Skeletal muscle tissue (tissue), 4 donors: Measurements from ENCODE around the gene ADRM1. TPM values are rescaled to one million over a fixed set of nuclear protein-coding genes. Genes with fewer than 3 reads are reported as not detected.

Experiments used
- H3K27ac ChIP-seq: one replicate; pipeline ENCODE4 v1.7.0; 2013; ENCODE audit warnings: mild to moderate bottlenecking, low read depth, low read length, inconsistent platforms
- H3K27me3 ChIP-seq, 3 donors: one replicate each; pipeline ENCODE4 v1.7.0; 2013; ENCODE audit warnings: low read length in 3 of 3; ENCODE audit not compliant: control insufficient read depth in 3 of 3, insufficient read depth in 3 of 3
- H3K36me3 ChIP-seq, 3 donors: one replicate each; pipeline ENCODE4 v1.7.0; 2013; ENCODE audit warnings: low read length in 3 of 3; ENCODE audit not compliant: control insufficient read depth in 3 of 3, insufficient read depth in 3 of 3
- H3K4me1 ChIP-seq, 3 donors: one replicate each; pipeline ENCODE4 v1.7.0; 2013; ENCODE audit warnings: low read length in 3 of 3, mild to moderate bottlenecking in 3 of 3; ENCODE audit not compliant: control insufficient read depth in 3 of 3, insufficient read depth in 3 of 3
- H3K4me3 ChIP-seq, 3 donors: one replicate each; pipeline ENCODE4 v1.7.0; 2013; ENCODE audit warnings: low read length in 3 of 3
- H3K9ac ChIP-seq, 3 donors: one replicate each; pipeline ENCODE4 v1.7.0; 2013; ENCODE audit warnings: low read length in 3 of 3, mild to moderate bottlenecking in 3 of 3, moderate library complexity in 2 of 3, low read depth in 1 of 3
- H3K9me3 ChIP-seq, 3 donors: one replicate each; pipeline ENCODE4 v1.7.0; 2013; ENCODE audit warnings: low read length in 3 of 3; ENCODE audit not compliant: control insufficient read depth in 3 of 3
- total RNA-seq: library from RNA; depleted of rRNA; stranded (reverse); fragments of >200 nt; gene quantifications from one replicate; pipeline ENCODE4 v1.2.3, GENCODE V29; 2014
- donor health status: Osteomylitis.

Gene ADRM1
- total RNA-seq, 1 donor from 2014 or later, result 41.8 TPM

DNA sequence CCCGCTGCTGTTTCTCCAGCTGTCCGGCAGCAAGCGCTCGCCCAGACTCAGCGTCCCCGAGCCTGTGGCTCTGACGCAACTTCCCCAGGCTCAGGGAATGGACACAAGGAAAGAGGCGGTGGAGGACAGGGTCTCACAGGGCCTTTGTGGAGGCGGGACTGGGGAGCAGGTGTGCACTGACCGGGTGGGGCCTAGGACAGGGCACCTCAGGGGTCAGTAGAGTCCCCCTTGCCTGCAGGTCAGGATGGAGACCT is 44.3 kb downstream of the ADRM1 start:
- peaks cover 0 to 5% (median 4%) of the 10 kb centered on the region in 3 donors for H3K36me3 ChIP-seq
- peak overlapping the region in 1 of 3 donors; percentile 23 for H3K9ac ChIP-seq
- H3K4me1 ChIP-seq, result peaks cover 9 to 20% (median 19%) of the 10 kb centered on the region in 3 donors
- peak overlapping the region; percentile 6 for H3K27ac ChIP-seq
- no peaks in the 10 kb centered on the region for H3K9me3 ChIP-seq
- H3K4me3 ChIP-seq, result no peak overlapping the region
- H3K27me3 ChIP-seq, result no peaks in the 10 kb centered on the region

DNA sequence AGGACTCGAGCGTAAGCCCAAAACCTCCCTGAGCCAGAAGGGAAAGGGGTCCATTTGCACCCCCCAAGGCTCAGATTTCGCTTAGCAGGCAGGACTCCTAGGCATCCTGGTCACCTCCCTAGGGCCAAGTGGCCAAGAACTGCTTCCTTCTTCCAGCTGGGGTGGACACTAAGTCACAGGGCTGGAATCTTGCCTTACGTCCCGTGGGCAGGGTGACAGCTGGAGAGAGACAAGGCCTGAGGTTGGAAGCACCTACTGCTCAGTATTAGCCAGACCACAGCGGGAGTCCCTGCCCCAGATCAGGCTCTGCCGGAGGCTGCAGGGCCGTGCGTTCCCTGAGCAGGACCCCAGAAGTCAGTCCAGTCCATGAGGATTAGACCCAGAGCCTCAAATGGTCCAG is 44.6 kb downstream of the ADRM1 start:
- Histone ChIP-seq H3K4me1 (peaks cover 10 to 24% (median 23%) of the 10 kb centered on the region in 3 donors), H3K9me3 (no peaks in the 10 kb centered on the region), H3K4me3 (no peak overlapping the region), H3K27me3 (no peaks in the 10 kb centered on the region), H3K36me3 (peaks cover 0 to 5% (median 4%) of the 10 kb centered on the region in 3 donors), H3K9ac (peak overlapping the region in 1 of 3 donors; percentile 23), H3K27ac (peak overlapping the region; percentile 6)

DNA sequence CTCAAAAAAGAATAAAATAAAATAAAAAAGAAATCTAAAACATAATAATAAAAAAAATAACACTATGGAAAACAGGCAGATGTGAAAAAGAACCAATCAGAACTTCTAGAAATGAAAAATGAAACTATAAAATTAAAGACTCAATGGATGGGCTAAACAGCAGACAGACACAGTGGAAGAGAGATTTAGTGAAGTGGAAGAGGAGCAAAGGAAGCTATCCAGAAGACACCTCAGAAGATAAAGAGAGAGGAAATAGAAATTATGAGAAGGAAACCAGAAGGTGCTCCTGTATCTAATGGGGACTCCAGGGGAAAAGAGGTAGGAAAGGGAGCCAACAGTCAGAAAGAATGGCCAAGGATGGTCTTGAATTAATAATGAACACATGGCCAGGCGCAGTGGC is 45.8 kb downstream of the ADRM1 start:
- Histone ChIP-seq H3K36me3 (peaks cover 0 to 7% (median 5%) of the 10 kb centered on the region in 3 donors), H3K4me3 (no peak overlapping the region), H3K27me3 (no peaks in the 10 kb centered on the region), H3K27ac (no peak overlapping the region), H3K4me1 (peaks cover 21 to 34% (median 34%) of the 10 kb centered on the region in 3 donors), H3K9me3 (no peaks in the 10 kb centered on the region), H3K9ac (no peak overlapping the region)

DNA sequence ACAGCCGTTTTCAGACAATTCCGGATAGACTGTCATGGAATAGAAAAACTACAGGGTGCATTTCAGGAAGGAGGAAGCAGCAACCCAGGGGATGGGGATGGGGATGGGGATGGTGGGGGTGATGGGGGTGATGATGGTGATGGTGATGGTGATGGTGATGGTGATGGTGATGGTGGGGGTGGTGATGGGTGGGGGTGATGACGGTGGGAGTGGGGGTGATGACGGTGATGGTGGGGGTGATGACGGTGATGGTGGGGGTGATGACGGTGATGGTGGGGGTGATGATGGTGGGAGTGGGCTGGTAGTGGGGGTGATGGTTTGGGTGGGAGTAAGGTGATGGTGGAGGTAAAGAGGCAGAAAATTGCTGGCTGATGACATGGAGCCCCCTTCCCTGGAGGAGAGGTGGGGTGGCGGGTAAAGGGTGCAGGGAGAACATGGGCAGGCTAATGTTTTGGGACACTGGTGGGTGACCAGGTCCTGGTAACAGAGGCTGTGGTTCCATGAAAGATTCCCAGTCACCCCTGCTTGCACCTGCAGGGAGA is 46.8 kb downstream of the ADRM1 start:
- Histone ChIP-seq H3K4me3 (no peak overlapping the region), H3K27ac (no peak overlapping the region), H3K4me1 (peaks cover 25 to 42% (median 41%) of the 10 kb centered on the region in 3 donors), H3K9me3 (no peaks in the 10 kb centered on the region), H3K9ac (no peak overlapping the region), H3K27me3 (no peaks in the 10 kb centered on the region), H3K36me3 (peaks cover 0 to 7% (median 5%) of the 10 kb centered on the region in 3 donors)

DNA sequence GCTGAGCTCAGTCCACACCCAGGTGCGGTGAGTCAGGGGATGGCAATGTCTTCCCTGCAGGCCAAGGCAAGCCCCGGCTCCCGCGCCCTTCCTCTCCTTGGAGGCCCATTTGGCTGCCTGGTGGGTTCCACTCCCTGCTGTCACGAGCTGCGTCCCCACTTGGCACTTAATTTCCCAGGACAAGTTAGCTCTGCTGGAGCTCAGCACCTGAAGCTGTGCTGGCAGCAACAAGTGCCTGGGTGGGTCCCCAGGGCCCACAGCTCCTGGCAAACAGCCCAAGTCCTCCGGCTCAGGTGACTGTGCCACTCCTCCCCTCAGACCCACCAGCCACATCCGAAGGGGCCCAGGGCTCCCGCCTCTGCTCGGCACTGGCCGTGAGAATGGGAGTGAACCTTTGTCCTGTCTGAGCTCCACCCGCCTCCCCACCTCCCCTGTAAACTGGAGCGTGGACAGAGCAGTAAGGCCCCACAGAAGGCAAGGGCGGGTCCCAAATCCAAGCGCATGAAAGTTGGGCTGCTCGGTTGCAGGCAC is 47.4 kb downstream of the ADRM1 start:
- H3K9me3 ChIP-seq, result no peaks in the 10 kb centered on the region
- H3K36me3 ChIP-seq, result peaks cover 0 to 7% (median 5%) of the 10 kb centered on the region in 3 donors
- no peak overlapping the region for H3K27ac ChIP-seq
- H3K4me1 ChIP-seq, result peaks cover 30 to 47% (median 47%) of the 10 kb centered on the region in 3 donors
- no peak overlapping the region for H3K4me3 ChIP-seq
- no peak overlapping the region for H3K9ac ChIP-seq
- H3K27me3 ChIP-seq, result no peaks in the 10 kb centered on the region

DNA sequence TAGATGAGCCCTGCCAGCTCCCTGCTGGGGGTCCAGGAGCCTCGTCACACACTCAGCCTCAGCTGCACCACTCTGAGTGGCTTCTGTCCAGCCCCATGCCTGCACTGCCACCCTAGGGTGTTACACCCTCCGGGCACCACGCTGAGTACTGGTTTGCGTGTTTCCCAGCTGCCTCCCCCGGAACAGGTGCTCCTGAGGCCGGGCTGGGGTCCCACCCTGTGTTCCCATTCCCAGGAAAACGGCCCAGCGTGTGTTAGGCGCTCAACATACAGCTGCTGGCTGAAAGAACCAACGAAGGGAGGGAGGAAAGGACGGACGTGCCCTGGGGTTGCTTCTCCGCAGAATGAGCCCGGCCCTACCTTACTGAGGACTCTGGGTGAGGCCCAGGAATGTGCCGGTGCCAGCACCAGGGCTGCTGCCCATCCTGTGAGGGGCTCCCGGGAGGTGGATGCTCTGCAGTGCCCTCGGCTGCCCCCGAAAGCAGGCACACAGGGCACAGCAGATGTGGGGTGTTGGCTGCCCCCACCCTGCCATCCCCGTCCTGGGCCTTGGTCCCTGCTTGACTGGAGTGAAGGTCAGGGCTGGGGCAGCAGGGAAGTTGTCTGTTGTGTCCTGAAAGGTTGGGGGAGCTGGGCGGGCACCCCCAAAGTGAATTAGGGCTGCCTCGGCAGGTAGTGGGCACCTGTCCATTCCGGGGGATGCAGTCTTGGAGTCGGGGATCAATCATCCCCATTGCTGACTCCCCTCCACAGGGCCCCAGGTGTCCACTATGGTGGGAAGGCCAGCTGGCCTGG is 48.0 kb downstream of the ADRM1 start:
- H3K4me3 ChIP-seq, result no peak overlapping the region
- H3K27ac ChIP-seq, result no peak overlapping the region
- no peaks in the 10 kb centered on the region for H3K27me3 ChIP-seq
- no peak overlapping the region for H3K9ac ChIP-seq
- peaks cover 0 to 7% (median 5%) of the 10 kb centered on the region in 3 donors for H3K36me3 ChIP-seq
- H3K4me1 ChIP-seq, result peaks cover 37 to 54% (median 53%) of the 10 kb centered on the region in 3 donors
- no peaks in the 10 kb centered on the region for H3K9me3 ChIP-seq

DNA sequence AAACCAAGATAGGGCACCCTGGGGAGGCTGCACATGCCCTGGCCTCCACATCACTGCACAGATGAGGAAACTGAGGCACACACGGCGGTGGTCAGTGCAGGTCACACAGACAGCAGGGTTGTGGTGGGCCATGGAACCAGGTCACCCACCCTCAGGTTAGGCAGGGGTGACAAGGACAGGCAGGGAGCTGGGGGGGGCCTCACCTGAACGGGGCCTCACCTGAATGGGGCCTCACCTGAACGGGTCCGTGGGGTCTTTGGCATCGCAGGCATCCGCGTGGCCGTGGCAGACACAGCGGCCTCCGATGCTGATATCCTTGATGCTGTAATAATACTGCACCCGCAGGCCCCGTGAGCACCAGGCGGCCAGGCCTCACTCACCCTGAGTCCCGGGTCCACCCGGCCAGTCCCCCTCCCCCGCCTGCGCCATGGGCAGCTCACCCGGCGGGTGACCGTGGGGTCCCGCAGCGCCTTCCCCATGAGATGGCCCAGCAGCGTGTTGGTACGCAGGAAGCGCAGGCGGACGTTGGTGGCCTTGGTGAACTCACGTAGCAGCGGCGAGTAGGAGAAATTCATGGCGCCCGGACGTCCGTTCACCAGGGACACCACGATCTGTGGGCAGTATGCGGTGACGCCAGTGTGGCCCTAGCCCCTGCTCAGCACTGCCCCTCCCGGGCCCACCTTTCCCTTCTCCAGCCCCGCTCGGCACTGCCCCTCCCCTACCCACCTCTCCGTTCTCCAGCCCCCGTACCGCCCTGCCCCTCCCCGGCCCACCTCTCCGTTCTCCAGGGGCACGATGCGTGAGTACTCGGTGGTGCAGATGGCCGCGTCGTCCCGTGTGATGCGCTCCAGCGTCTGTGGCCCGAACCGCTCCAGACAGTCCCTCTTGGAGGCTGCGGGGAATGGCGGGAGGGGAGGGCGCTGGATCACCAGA is 48.9 kb downstream of the ADRM1 start:
- Histone ChIP-seq H3K4me1 (peaks cover 46 to 61% (median 59%) of the 10 kb centered on the region in 3 donors), H3K9me3 (no peaks in the 10 kb centered on the region), H3K9ac (no peak overlapping the region), H3K27me3 (no peaks in the 10 kb centered on the region), H3K36me3 (peaks cover 0 to 5% (median 5%) of the 10 kb centered on the region in 3 donors), H3K27ac (no peak overlapping the region), H3K4me3 (no peak overlapping the region)

DNA sequence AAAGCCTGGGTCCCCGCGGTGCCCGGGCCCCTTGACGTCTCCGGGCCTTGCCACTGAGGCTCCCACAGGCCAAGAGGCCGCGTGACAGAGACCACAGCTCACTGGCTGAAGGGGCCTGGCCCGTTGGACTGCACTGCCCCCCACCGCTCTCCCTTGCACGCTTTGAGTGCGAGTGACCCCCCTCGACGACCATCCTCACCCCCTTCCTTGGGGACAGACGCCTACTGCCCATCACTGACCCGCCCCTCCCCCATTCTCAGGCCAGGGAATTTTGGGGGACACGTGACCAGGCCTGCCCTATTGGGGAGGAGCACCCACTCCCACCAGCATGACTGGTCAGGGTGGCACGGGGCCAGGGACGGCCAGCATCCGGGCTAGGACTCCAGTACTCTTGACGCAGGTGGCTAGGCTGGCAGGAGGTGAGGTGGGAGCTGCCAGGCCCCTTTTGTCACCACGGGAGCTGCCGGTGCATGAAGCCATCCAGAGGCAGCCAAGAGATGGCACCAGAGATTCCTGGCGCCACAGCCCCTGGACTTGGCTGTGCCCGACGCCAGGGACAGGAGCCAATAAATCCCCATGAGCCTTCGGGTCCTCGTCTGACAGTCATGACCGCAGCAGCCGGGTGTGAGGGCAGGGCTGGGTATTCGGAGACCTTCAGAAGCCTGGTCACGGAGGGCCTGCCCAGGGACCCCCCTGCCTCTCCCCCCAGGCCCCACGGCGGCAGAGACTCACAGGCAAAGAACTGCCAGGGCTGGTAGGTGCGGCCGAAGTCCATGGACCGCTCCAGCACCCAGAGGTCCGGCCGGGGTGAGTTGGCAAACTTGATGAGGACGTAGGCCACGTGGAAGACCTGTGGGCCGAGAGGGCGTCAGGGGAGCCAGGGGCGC is 49.8 kb downstream of the ADRM1 start:
- peak overlapping the region in 2 of 3 donors; percentile 32 to 60 for H3K9ac ChIP-seq

More for the DNA sequence above, 49.8 kb downstream of the ADRM1 start:
- peaks cover 50 to 61% (median 59%) of the 10 kb centered on the region in 3 donors for H3K4me1 ChIP-seq
- peak overlapping the region; percentile 68 for H3K27ac ChIP-seq
- peaks cover 0 to 5% (median 5%) of the 10 kb centered on the region in 3 donors for H3K36me3 ChIP-seq
- H3K27me3 ChIP-seq, result no peaks in the 10 kb centered on the region
- H3K4me3 ChIP-seq, result peak overlapping the region in 1 of 3 donors; percentile 31
- no peaks in the 10 kb centered on the region for H3K9me3 ChIP-seq
